ENCODE results near the gene OPA1. TPM values are rescaled to one million over a fixed set of nuclear protein-coding genes. Genes with fewer than 3 reads are reported as not detected.

Gene OPA1
- total and polyA plus RNA-seq, 2 of the 13 experiments (the other 11 are each of a cell fraction or from before 2014, with no cell fraction given), result 26.7 to 78.5 TPM

- TF ChIP-seq, protein P1, sequence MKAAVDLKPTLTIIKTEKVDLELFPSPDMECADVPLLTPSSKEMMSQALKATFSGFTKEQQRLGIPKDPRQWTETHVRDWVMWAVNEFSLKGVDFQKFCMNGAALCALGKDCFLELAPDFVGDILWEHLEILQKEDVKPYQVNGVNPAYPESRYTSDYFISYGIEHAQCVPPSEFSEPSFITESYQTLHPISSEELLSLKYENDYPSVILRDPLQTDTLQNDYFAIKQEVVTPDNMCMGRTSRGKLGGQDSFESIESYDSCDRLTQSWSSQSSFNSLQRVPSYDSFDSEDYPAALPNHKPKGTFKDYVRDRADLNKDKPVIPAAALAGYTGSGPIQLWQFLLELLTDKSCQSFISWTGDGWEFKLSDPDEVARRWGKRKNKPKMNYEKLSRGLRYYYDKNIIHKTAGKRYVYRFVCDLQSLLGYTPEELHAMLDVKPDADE (CRISPR knock-in tag; IDR thresholded peaks at IDR 0.05), result no peak
- TF ChIP-seq, protein P2, sequence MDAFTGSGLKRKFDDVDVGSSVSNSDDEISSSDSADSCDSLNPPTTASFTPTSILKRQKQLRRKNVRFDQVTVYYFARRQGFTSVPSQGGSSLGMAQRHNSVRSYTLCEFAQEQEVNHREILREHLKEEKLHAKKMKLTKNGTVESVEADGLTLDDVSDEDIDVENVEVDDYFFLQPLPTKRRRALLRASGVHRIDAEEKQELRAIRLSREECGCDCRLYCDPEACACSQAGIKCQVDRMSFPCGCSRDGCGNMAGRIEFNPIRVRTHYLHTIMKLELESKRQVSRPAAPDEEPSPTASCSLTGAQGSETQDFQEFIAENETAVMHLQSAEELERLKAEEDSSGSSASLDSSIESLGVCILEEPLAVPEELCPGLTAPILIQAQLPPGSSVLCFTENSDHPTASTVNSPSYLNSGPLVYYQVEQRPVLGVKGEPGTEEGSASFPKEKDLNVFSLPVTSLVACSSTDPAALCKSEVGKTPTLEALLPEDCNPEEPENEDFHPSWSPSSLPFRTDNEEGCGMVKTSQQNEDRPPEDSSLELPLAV (CRISPR knock-in tag; conservative IDR thresholded peaks at IDR 0.05; ENCODE audit: low read depth), result no peak
- TF ChIP-seq ZZZ3 (CRISPR knock-in tag; IDR thresholded peaks at IDR 0.05; ENCODE audit: borderline replicate concordance), result no peak
- no peak for TF ChIP-seq SRF (IDR thresholded peaks at IDR 0.05; ENCODE audit: low read depth, low read length)
- TF ChIP-seq, protein P3, sequence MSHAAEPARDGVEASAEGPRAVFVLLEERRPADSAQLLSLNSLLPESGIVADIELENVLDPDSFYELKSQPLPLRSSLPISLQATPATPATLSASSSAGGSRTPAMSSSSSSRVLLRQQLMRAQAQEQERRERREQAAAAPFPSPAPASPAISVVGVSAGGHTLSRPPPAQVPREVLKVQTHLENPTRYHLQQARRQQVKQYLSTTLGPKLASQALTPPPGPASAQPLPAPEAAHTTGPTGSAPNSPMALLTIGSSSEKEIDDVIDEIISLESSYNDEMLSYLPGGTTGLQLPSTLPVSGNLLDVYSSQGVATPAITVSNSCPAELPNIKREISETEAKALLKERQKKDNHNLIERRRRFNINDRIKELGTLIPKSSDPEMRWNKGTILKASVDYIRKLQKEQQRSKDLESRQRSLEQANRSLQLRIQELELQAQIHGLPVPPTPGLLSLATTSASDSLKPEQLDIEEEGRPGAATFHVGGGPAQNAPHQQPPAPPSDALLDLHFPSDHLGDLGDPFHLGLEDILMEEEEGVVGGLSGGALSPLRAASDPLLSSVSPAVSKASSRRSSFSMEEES (CRISPR knock-in tag; IDR thresholded peaks at IDR 0.05), result peak; percentile 27; the same call in 1 of the 2 replicates
- no peak for TF ChIP-seq POLR2AphosphoS2 (IDR thresholded peaks at IDR 0.05; ENCODE audit: low read depth, low read length)
- TF ChIP-seq ZNF263 (CRISPR knock-in tag; IDR thresholded peaks at IDR 0.05), result no peak
- TF ChIP-seq BCLAF1 (IDR thresholded peaks at IDR 0.05), result no peak
- no peak for TF ChIP-seq GFI1 (CRISPR knock-in tag; IDR thresholded peaks at IDR 0.05; ENCODE audit: borderline replicate concordance)
- TF ChIP-seq EEA1 (CRISPR knock-in tag; IDR thresholded peaks at IDR 0.05; ENCODE audit: borderline replicate concordance), result no peak
- TF ChIP-seq, protein P4, sequence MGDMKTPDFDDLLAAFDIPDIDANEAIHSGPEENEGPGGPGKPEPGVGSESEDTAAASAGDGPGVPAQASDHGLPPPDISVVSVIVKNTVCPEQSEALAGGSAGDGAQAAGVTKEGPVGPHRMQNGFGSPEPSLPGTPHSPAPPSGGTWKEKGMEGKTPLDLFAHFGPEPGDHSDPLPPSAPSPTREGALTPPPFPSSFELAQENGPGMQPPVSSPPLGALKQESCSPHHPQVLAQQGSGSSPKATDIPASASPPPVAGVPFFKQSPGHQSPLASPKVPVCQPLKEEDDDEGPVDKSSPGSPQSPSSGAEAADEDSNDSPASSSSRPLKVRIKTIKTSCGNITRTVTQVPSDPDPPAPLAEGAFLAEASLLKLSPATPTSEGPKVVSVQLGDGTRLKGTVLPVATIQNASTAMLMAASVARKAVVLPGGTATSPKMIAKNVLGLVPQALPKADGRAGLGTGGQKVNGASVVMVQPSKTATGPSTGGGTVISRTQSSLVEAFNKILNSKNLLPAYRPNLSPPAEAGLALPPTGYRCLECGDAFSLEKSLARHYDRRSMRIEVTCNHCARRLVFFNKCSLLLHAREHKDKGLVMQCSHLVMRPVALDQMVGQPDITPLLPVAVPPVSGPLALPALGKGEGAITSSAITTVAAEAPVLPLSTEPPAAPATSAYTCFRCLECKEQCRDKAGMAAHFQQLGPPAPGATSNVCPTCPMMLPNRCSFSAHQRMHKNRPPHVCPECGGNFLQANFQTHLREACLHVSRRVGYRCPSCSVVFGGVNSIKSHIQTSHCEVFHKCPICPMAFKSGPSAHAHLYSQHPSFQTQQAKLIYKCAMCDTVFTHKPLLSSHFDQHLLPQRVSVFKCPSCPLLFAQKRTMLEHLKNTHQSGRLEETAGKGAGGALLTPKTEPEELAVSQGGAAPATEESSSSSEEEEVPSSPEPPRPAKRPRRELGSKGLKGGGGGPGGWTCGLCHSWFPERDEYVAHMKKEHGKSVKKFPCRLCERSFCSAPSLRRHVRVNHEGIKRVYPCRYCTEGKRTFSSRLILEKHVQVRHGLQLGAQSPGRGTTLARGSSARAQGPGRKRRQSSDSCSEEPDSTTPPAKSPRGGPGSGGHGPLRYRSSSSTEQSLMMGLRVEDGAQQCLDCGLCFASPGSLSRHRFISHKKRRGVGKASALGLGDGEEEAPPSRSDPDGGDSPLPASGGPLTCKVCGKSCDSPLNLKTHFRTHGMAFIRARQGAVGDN (CRISPR knock-in tag; IDR thresholded peaks at IDR 0.05), result no peak
- TF ChIP-seq, protein P5, sequence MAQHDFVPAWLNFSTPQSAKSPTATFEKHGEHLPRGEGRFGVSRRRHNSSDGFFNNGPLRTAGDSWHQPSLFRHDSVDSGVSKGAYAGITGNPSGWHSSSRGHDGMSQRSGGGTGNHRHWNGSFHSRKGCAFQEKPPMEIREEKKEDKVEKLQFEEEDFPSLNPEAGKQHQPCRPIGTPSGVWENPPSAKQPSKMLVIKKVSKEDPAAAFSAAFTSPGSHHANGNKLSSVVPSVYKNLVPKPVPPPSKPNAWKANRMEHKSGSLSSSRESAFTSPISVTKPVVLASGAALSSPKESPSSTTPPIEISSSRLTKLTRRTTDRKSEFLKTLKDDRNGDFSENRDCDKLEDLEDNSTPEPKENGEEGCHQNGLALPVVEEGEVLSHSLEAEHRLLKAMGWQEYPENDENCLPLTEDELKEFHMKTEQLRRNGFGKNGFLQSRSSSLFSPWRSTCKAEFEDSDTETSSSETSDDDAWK (CRISPR knock-in tag; IDR thresholded peaks at IDR 0.05), result no peak
- TF ChIP-seq TFDP2 (CRISPR knock-in tag; IDR thresholded peaks at IDR 0.05), result no peak
- TF ChIP-seq SMAD1 (CRISPR knock-in tag; IDR thresholded peaks at IDR 0.05; ENCODE audit: borderline replicate concordance, low read depth), result no peak
- no peak for TF ChIP-seq KLF15 (CRISPR knock-in tag; IDR thresholded peaks at IDR 0.05; ENCODE audit: borderline replicate concordance)
These were observed 126.7 kb downstream of the OPA1 start (continued) for GRCh38 chr3:193719735-193720134.
